ENCODE measurements around the gene TMEM219.

Gene TMEM219

GRCh38 chr16:29943846-29944799 lies 17.8 kb upstream of the TMEM219 start:
- no CpG with 5 or more reads among the region's 11 CpGs for WGBS, 2 donors (ENCODE audit: extremely low coverage in 2 of 2, insufficient read length in 2 of 2, insufficient replicate concordance in 1 of 2)
- no peak overlapping the region for H3K23ac ChIP-seq (ENCODE audit: low read depth, low read length, poor library complexity)
- no peak overlapping the region for H2BK15ac ChIP-seq (ENCODE audit: low read length)
- H2AK5ac ChIP-seq (ENCODE audit: low read depth, low read length), result no peak overlapping the region
- H3K79me1 ChIP-seq (ENCODE audit: low read depth, low read length), result no peaks in the 10 kb centered on the region
- H3K9me3 ChIP-seq (replicated peaks in 1 of 2; ENCODE audit: control insufficient read depth in 2 of 2, insufficient read depth in 1 of 2, low read depth in 1 of 2, low read length in 2 of 2), result peaks cover 0 to 4% of the 10 kb centered on the region in 2 donors
- H3K4me2 ChIP-seq (ENCODE audit: insufficient read depth, low read length, poor library complexity, severe bottlenecking), result no peak overlapping the region
- no peaks in the 10 kb centered on the region for H3K27me3 ChIP-seq (ENCODE audit: control insufficient read depth in 3 of 3, insufficient read depth in 3 of 3, low read depth in 1 of 3, low read length in 3 of 3)
- no peak overlapping the region for H3K4me3 ChIP-seq (ENCODE audit: low read length in 2 of 2)
- no peak overlapping the region for H4K91ac ChIP-seq (ENCODE audit: low read depth, low read length, poor library complexity)
- peaks cover 4 to 7% of the 10 kb centered on the region in 2 donors for H3K4me1 ChIP-seq (ENCODE audit: control insufficient read depth in 2 of 2, insufficient read depth in 1 of 2, low read depth in 1 of 2, low read length in 2 of 2)
- H3K14ac ChIP-seq (ENCODE audit: low read length), result no peak overlapping the region
- no peak overlapping the region for H2AFZ ChIP-seq (ENCODE audit: low read length)
- H3K18ac ChIP-seq (ENCODE audit: low read length), result peak overlapping the region; percentile 48
- H3K27ac ChIP-seq (replicated peaks; ENCODE audit: low read length), result peak overlapping the region; percentile 36
- no peak for DNase-seq (ENCODE audit: low spot score)
- no peak overlapping the region for H2BK12ac ChIP-seq (ENCODE audit: low read length)
- no peak overlapping the region for H3K4ac ChIP-seq (ENCODE audit: low read length)
- no peak overlapping the region for H2BK5ac ChIP-seq (ENCODE audit: low read length)
- H4K8ac ChIP-seq (ENCODE audit: low read depth, low read length), result peak overlapping the region; percentile 48
- H3K9ac ChIP-seq (ENCODE audit: low read depth, low read length, poor library complexity), result no peak overlapping the region
- H3K36me3 ChIP-seq (replicated peaks in 1 of 2; ENCODE audit: control insufficient read depth in 2 of 2, insufficient read depth in 2 of 2, low read length in 2 of 2), result peaks cover 0 to 3% of the 10 kb centered on the region in 2 donors
- H2BK120ac ChIP-seq (ENCODE audit: low read depth, low read length), result no peak overlapping the region

GRCh38 chr16:29947897-29948296 lies 14.0 kb upstream of the TMEM219 start:
- H3K9ac ChIP-seq (ENCODE audit: low read depth, low read length, poor library complexity), result no peak overlapping the region
- no peak overlapping the region for H2BK15ac ChIP-seq (ENCODE audit: low read length)
- H3K4me1 ChIP-seq (ENCODE audit: control insufficient read depth in 2 of 2, insufficient read depth in 1 of 2, low read depth in 1 of 2, low read length in 2 of 2), result peaks cover 0 to 7% of the 10 kb centered on the region in 2 donors
- H3K4me3 ChIP-seq (ENCODE audit: low read length in 2 of 2), result no peak overlapping the region
- H3K14ac ChIP-seq (ENCODE audit: low read length), result no peak overlapping the region
- peaks cover 0 to 3% of the 10 kb centered on the region in 2 donors for H3K36me3 ChIP-seq (replicated peaks in 1 of 2; ENCODE audit: control insufficient read depth in 2 of 2, insufficient read depth in 2 of 2, low read length in 2 of 2)
- no peak overlapping the region for H2BK120ac ChIP-seq (ENCODE audit: low read depth, low read length)
- no peak overlapping the region for H2BK12ac ChIP-seq (ENCODE audit: low read length)
- H3K4me2 ChIP-seq (ENCODE audit: insufficient read depth, low read length, poor library complexity, severe bottlenecking), result no peak overlapping the region
- no peak overlapping the region for H2AK5ac ChIP-seq (ENCODE audit: low read depth, low read length)
- no peak overlapping the region for H3K18ac ChIP-seq (ENCODE audit: low read length)
- H2AFZ ChIP-seq (ENCODE audit: low read length), result no peak overlapping the region
- WGBS, 2 donors (ENCODE audit: extremely low coverage in 2 of 2, insufficient read length in 2 of 2, insufficient replicate concordance in 1 of 2), result no CpG with 5 or more reads among the region's 2 CpGs
- H3K79me1 ChIP-seq (ENCODE audit: low read depth, low read length), result no peaks in the 10 kb centered on the region
- H4K91ac ChIP-seq (ENCODE audit: low read depth, low read length, poor library complexity), result no peak overlapping the region
- H3K27me3 ChIP-seq (ENCODE audit: control insufficient read depth in 3 of 3, insufficient read depth in 3 of 3, low read depth in 1 of 3, low read length in 3 of 3), result no peaks in the 10 kb centered on the region
- H3K9me3 ChIP-seq (replicated peaks in 1 of 2; ENCODE audit: control insufficient read depth in 2 of 2, insufficient read depth in 1 of 2, low read depth in 1 of 2, low read length in 2 of 2), result peaks cover 0 to 3% of the 10 kb centered on the region in 2 donors
- no peak overlapping the region for H3K27ac ChIP-seq (replicated peaks; ENCODE audit: low read length)
- no peak for DNase-seq (ENCODE audit: low spot score)
- H3K23ac ChIP-seq (ENCODE audit: low read depth, low read length, poor library complexity), result no peak overlapping the region
- no peak overlapping the region for H4K8ac ChIP-seq (ENCODE audit: low read depth, low read length)
- H3K4ac ChIP-seq (ENCODE audit: low read length), result no peak overlapping the region
- H2BK5ac ChIP-seq (ENCODE audit: low read length), result no peak overlapping the region

- Histone ChIP-seq H3K27me3 (ENCODE audit: control insufficient read depth in 3 of 3, insufficient read depth in 3 of 3, low read depth in 1 of 3, low read length in 3 of 3) (no peaks in the 10 kb centered on the region), H3K4me2 (ENCODE audit: insufficient read depth, low read length, poor library complexity, severe bottlenecking) (no peak overlapping the region), H3K9me3 (replicated peaks in 1 of 2; ENCODE audit: control insufficient read depth in 2 of 2, insufficient read depth in 1 of 2, low read depth in 1 of 2, low read length in 2 of 2) (peaks cover 0 to 3% of the 10 kb centered on the region in 2 donors), H3K36me3 (replicated peaks in 1 of 2; ENCODE audit: control insufficient read depth in 2 of 2, insufficient read depth in 2 of 2, low read length in 2 of 2) (no peaks in the 10 kb centered on the region), H3K79me1 (ENCODE audit: low read depth, low read length) (no peaks in the 10 kb centered on the region), H2AK5ac (ENCODE audit: low read depth, low read length) (no peak overlapping the region), H2BK15ac (ENCODE audit: low read length) (no peak overlapping the region), H3K4me3 (ENCODE audit: low read length in 2 of 2) (no peak overlapping the region), H3K9ac (ENCODE audit: low read depth, low read length, poor library complexity) (no peak overlapping the region), H3K27ac (replicated peaks; ENCODE audit: low read length) (no peak overlapping the region), H4K8ac (ENCODE audit: low read depth, low read length) (no peak overlapping the region), H3K4ac (ENCODE audit: low read length) (no peak overlapping the region), H2BK120ac (ENCODE audit: low read depth, low read length) (no peak overlapping the region), H3K18ac (ENCODE audit: low read length) (no peak overlapping the region), H3K4me1 (ENCODE audit: control insufficient read depth in 2 of 2, insufficient read depth in 1 of 2, low read depth in 1 of 2, low read length in 2 of 2) (no peaks in the 10 kb centered on the region), H2BK5ac (ENCODE audit: low read length) (no peak overlapping the region), H4K91ac (ENCODE audit: low read depth, low read length, poor library complexity) (no peak overlapping the region), H2BK12ac (ENCODE audit: low read length) (no peak overlapping the region), H3K23ac (ENCODE audit: low read depth, low read length, poor library complexity) (no peak overlapping the region), H2AFZ (ENCODE audit: low read length) (no peak overlapping the region), H3K14ac (ENCODE audit: low read length) (no peak overlapping the region)
- DNase-seq (ENCODE audit: low spot score), result no peak
- WGBS, 2 donors (ENCODE audit: extremely low coverage in 2 of 2, insufficient read length in 2 of 2, insufficient replicate concordance in 1 of 2), result no CpG with 5 or more reads among the region's 4 CpGs
These were observed 10.9 kb upstream of the TMEM219 start for GRCh38 chr16:29950806-29951461.
